SH-SY5Y (cell line): ENCODE measurements around the gene RAI1.

ENCODE experiments used
- GATA2 ChIP-seq: IDR thresholded peaks from 2 replicates; pipeline ENCODE4 v1.6.1; 2011; ENCODE audit warnings: mild to moderate bottlenecking, low read depth, low read length
- GATA3 ChIP-seq: IDR thresholded peaks from 2 replicates; pipeline ENCODE4 v1.6.1; 2011; ENCODE audit warnings: low read depth, mild to moderate bottlenecking, low read length, moderate library complexity

DNA sequence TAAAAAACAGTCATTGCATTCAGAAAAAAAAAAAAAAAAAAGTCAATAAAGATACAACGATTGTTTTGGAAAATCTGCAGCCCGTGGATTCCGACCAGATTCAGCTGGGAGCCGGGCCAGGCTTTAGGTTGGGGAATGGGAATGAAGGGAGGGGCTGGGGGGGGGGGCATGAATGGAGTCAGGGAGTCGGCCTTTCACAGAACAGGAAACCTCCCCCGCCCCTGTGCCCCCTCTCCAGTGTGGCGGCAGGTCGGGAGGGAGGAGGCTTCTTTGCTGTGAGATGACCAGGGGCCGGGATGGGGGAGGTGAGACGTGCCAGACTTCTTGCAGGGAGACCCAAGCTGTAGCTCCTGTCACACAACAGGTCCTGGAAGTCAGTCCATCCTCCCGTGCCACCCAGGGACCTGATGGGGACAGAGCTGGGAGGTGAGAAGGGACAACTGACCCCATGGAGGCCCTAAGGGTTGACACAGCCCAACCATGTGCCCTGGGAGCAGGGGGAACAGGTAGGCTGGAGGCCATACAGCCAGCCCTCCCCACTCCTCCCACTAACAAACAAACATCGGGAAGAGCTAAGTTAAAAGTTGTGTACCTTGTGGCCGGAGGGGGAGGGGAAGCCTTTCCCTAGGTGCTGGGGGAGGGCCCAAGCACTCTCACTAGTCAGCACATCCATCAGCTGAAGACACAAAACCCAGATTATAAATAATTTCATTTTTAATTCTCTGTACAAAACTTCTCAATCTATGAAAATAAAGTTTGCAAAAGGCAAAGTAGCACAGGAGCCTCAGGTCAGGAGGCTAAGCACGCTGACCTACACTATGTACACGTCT lies 130.3 kb downstream of the RAI1 start:
- no peak for TF ChIP-seq GATA2
- TF ChIP-seq GATA3: no peak
